Measurements from ENCODE around the gene GRK6. TPM values are rescaled to one million over a fixed set of nuclear protein-coding genes. Genes with fewer than 3 reads are reported as not detected.

The GRK6 gene
- total RNA-seq, 2 experiments from 2014 or later = 186 to 192 TPM

DNA sequence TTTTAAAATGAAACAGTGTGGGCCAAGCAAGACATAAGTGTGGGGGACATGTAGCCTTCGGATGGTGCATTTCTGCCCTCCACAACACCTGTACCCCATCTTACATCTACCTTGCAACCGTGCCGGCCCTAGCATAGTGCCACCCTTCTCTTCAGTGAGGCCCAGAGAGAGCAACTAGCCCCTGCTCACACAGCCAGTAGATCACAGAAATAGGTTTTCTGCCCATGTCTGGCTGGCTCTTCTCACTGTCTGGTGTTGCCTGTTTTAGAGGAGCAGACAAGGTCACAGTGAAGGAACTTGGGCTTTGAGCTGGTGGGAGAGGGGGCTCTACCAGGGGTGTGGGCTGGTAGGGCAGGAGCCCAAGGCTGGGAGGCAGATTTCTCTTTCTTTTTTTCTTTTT is 59.8 kb downstream of the GRK6 start:
- POLR2A ChIA-PET = no interaction called here
- no peaks in the 10 kb centered on the region for H3K27me3 Mint-ChIP-seq

DNA sequence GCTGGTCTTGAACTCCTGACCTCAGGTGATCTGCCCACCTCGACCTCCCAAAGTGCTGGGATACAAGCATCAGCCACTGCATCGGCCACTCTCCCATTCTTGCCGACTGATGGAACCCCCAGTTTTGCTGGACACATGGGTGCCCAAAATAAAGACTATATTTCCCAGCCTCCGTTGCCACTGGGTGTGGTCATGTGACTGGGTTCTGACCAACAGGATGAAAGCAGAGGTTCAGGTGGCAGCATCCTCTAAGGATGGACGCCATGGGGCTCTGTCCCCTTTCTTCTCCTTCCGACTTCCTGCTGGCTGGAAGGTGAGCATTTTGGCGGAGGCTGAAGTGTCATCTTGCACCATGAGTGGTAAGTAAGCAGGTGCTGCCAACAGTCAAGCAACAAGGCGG is 60.7 kb downstream of the GRK6 start:
- H3K9me3 ChIP-seq (ENCODE audit: control insufficient read depth in 1 of 2, insufficient read depth in 1 of 2, low read length in 2 of 2) = no peaks in the 10 kb centered on the region
- H3K36me3 ChIP-seq (ENCODE audit: insufficient read depth, low read length) = peaks cover 8% of the 10 kb centered on the region
- H3K4me3 Mint-ChIP-seq = no peak overlapping the region
- no peaks in the 10 kb centered on the region for H3K9me3 Mint-ChIP-seq
- CTCF ChIA-PET = interaction anchor here (0.6 kb wide), 1 partner anchor 118 kb away, joined by 3 read pairs; no protein-coding TSS in a partner anchor
- DNase-seq = no peak
- no peak for ATAC-seq (ENCODE audit: poor library complexity)
- no peaks in the 10 kb centered on the region for H3K4me1 Mint-ChIP-seq (ENCODE audit: low read depth)
- no peak overlapping the region for H3K27ac ChIP-seq (ENCODE audit: low read depth in 1 of 2, low read length in 2 of 2)
- POLR2A ChIA-PET = no interaction called here
- intact Hi-C loops (cut with DNase I, micrococcal nuclease) = no loop called here
- no peaks in the 10 kb centered on the region for H3K36me3 Mint-ChIP-seq (ENCODE audit: low read depth)
- no peak overlapping the region for H3K4me3 ChIP-seq (ENCODE audit: low read length)
- H3K27ac Mint-ChIP-seq = no peak overlapping the region
- no peaks in the 10 kb centered on the region for H3K27me3 Mint-ChIP-seq
- TF ChIP-seq, protein P1, sequence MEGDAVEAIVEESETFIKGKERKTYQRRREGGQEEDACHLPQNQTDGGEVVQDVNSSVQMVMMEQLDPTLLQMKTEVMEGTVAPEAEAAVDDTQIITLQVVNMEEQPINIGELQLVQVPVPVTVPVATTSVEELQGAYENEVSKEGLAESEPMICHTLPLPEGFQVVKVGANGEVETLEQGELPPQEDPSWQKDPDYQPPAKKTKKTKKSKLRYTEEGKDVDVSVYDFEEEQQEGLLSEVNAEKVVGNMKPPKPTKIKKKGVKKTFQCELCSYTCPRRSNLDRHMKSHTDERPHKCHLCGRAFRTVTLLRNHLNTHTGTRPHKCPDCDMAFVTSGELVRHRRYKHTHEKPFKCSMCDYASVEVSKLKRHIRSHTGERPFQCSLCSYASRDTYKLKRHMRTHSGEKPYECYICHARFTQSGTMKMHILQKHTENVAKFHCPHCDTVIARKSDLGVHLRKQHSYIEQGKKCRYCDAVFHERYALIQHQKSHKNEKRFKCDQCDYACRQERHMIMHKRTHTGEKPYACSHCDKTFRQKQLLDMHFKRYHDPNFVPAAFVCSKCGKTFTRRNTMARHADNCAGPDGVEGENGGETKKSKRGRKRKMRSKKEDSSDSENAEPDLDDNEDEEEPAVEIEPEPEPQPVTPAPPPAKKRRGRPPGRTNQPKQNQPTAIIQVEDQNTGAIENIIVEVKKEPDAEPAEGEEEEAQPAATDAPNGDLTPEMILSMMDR (IDR thresholded peaks at IDR 0.05) = no peak
- no peaks in the 10 kb centered on the region for H3K27me3 ChIP-seq (ENCODE audit: control insufficient read depth in 1 of 2, insufficient read depth in 2 of 2, low read length in 2 of 2)
- no peaks in the 10 kb centered on the region for H3K4me1 ChIP-seq (ENCODE audit: insufficient read depth, low read length)

More for the DNA sequence above, 59.8 kb downstream of the GRK6 start:
- ATAC-seq (ENCODE audit: poor library complexity) = no peak
- peaks cover 8% of the 10 kb centered on the region for H3K36me3 ChIP-seq (ENCODE audit: insufficient read depth, low read length)
- no peak overlapping the region for H3K4me3 ChIP-seq (ENCODE audit: low read length)
- no peak overlapping the region for H3K27ac Mint-ChIP-seq
- no peaks in the 10 kb centered on the region for H3K36me3 Mint-ChIP-seq (ENCODE audit: low read depth)
- H3K9me3 ChIP-seq (ENCODE audit: control insufficient read depth in 1 of 2, insufficient read depth in 1 of 2, low read length in 2 of 2) = no peaks in the 10 kb centered on the region
- no peak overlapping the region for H3K4me3 Mint-ChIP-seq
- H3K27me3 ChIP-seq (ENCODE audit: control insufficient read depth in 1 of 2, insufficient read depth in 2 of 2, low read length in 2 of 2) = no peaks in the 10 kb centered on the region
- H3K9me3 Mint-ChIP-seq = no peaks in the 10 kb centered on the region
- DNase-seq = no peak
- intact Hi-C loops (cut with DNase I, micrococcal nuclease) = no loop called here
- TF ChIP-seq, protein P1 (IDR thresholded peaks at IDR 0.05) = no peak
- no peaks in the 10 kb centered on the region for H3K4me1 ChIP-seq (ENCODE audit: insufficient read depth, low read length)
- CTCF ChIA-PET = no interaction called here
- no peaks in the 10 kb centered on the region for H3K4me1 Mint-ChIP-seq (ENCODE audit: low read depth)
- no peak overlapping the region for H3K27ac ChIP-seq (ENCODE audit: low read depth in 1 of 2, low read length in 2 of 2)

DNA sequence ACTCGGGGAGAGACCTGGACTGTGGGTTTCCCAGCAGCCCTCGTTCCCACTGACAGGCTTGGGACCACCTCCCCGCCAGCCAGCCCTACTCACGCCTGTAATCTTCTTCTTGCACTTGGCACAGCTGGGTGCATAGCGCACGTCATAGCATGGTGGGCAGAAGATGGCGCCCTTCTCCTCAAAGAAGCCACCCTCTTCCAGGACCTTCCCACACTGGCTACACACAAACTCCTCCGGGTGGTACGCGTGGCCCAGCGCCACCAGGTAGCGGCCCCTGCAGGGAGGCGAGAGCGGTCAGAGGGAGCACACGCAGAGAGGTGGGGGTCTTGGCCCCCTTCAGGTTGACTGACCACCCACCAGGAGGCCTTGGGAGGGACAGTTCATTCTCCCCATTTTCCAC is 61.5 kb downstream of the GRK6 start:
- H3K36me3 ChIP-seq (ENCODE audit: insufficient read depth, low read length) = peaks cover 8% of the 10 kb centered on the region
- no peak overlapping the region for H3K4me3 Mint-ChIP-seq
- H3K36me3 Mint-ChIP-seq (ENCODE audit: low read depth) = peaks cover 5% of the 10 kb centered on the region
- H3K4me3 ChIP-seq (ENCODE audit: low read length) = no peak overlapping the region
- TF ChIP-seq, protein P1 (IDR thresholded peaks at IDR 0.05) = no peak
- no peak overlapping the region for H3K27ac Mint-ChIP-seq
- ChIA-PET CTCF (interaction anchor here (1.0 kb wide), 1 partner anchor 97 kb away, joined by 3 read pairs; no protein-coding TSS in a partner anchor), POLR2A (no interaction called here)
- no peaks in the 10 kb centered on the region for H3K4me1 ChIP-seq (ENCODE audit: insufficient read depth, low read length)
- H3K27me3 ChIP-seq (ENCODE audit: control insufficient read depth in 1 of 2, insufficient read depth in 2 of 2, low read length in 2 of 2) = no peaks in the 10 kb centered on the region
- no peaks in the 10 kb centered on the region for H3K4me1 Mint-ChIP-seq (ENCODE audit: low read depth)
- no peak overlapping the region for H3K27ac ChIP-seq (ENCODE audit: low read depth in 1 of 2, low read length in 2 of 2)
- no peaks in the 10 kb centered on the region for H3K27me3 Mint-ChIP-seq
- DNase-seq (peak in 1 of 14 experiments; percentile 24), ATAC-seq (ENCODE audit: poor library complexity) (no peak)
- H3K9me3 ChIP-seq (ENCODE audit: control insufficient read depth in 1 of 2, insufficient read depth in 1 of 2, low read length in 2 of 2) = no peaks in the 10 kb centered on the region
- no peaks in the 10 kb centered on the region for H3K9me3 Mint-ChIP-seq
- intact Hi-C loops (cut with DNase I, micrococcal nuclease) = no loop called here

All from CD4-positive, alpha-beta T cell (primary cell).